HepG2 (cell line): ENCODE measurements around the gene PRSS27. TPM values are rescaled to one million over a fixed set of nuclear protein-coding genes. Genes with fewer than 3 reads are reported as not detected.
"Not testable (repeated sequence)": the region's sequence is repeated elsewhere in the genome, so short reads cannot be mapped to it uniquely, and the experiment has no call there.

Source experiments
- ATAC-seq: fragments of 200-7000 bp; cut with Tn5 transposase; 3 replicates; pipeline ENCODE4 v1.9.1; 2020; ENCODE audit warnings: mild to moderate bottlenecking, moderate library complexity
- BruUV-seq: library from RNA; stranded (reverse); fragments of 400-500 nt; replicated peaks from 2 replicates; lab custom pipeline; 2021; lab: Mats Ljungman, UMichigan
- CTCF ChIA-PET: fragments of 300-600 bp; formaldehyde crosslinking; extraction: SDS; loops from one replicate; lab custom pipeline; 2021; ENCODE audit warnings: low total read pairs, inconsistent platforms, low intra/inter-chr PET ratio; lab: Yijun Ruan, JAX
- POLR2A ChIA-PET: fragments of 350-600 bp; sonication (Branson Sonifier 250); formaldehyde crosslinking; loops from one replicate; lab custom pipeline; 2020; ENCODE audit warnings: antibody characterized with exemption, inconsistent platforms; lab: Yijun Ruan, JAX
- DNase-seq: peaks from one replicate; pipeline ENCODE4 v3.0.0-alpha.2; 2015; ENCODE audit warnings: low spot score
- FAIRE-seq: peaks from 3 replicates; lab custom pipeline; 2011; peaks lifted over from hg19 to GRCh38; lab: Jason Lieb, UNC
- H2AFZ ChIP-seq: one replicate; pipeline ENCODE4 v1.6.1; 2011; ENCODE audit warnings: low read length, inconsistent platforms
- H3K27ac ChIP-seq: fragments of 300-600 bp; 3 replicates; pipeline ENCODE4 v1.8.0; 2011; ENCODE audit warnings: mixed run types, mild to moderate bottlenecking, mixed read lengths, low read length, inconsistent platforms; ENCODE audit not compliant: insufficient read depth; ENCODE audit errors: extremely low read length
- H3K27me3 ChIP-seq, 2 experiments: fragments of 200-600 bp in 1 of 2; 2 replicates in 1 of 2; 3 replicates in 1 of 2; pipeline versions ENCODE4 v1.6.0 to v1.8.0; 2011; ENCODE audit warnings: low read length in 2 of 2, mild to moderate bottlenecking in 2 of 2, moderate library complexity in 2 of 2, inconsistent platforms in 1 of 2; ENCODE audit not compliant: insufficient read depth in 2 of 2, control insufficient read depth in 1 of 2
- H3K36me3 ChIP-seq, 2 experiments: fragments of 200-600 bp in 1 of 2; replicated peaks in 1 of 2; 2 replicates in 1 of 2; 3 replicates in 1 of 2; pipeline versions ENCODE4 v1.5.1 to v1.8.0; 2011; ENCODE audit warnings: low read length in 2 of 2, inconsistent platforms in 1 of 2; ENCODE audit not compliant: insufficient read depth in 2 of 2, control insufficient read depth in 1 of 2
- H3K4me1 ChIP-seq: 2 replicates; pipeline ENCODE4 v1.5.1; 2012; ENCODE audit warnings: low read length, inconsistent platforms; ENCODE audit not compliant: insufficient read depth
- H3K4me2 ChIP-seq: 2 replicates; pipeline ENCODE4 v1.6.0; 2011; ENCODE audit warnings: low read depth, low read length, inconsistent platforms
- H3K4me3 ChIP-seq, 3 experiments: fragments of 200-600 bp in 1 of 3; sonication (generic), shearing (Covaris generic) in 1 of 3; replicated peaks in 1 of 3; 2 replicates each; pipeline ENCODE4 v1.5.1; 2011 to 2016; ENCODE audit warnings: low read length in 3 of 3, inconsistent platforms in 2 of 3, low read depth in 2 of 3, mild to moderate bottlenecking in 2 of 3, control low read depth in 1 of 3, mixed read lengths in 1 of 3; ENCODE audit not compliant: insufficient read depth in 1 of 3
- H3K79me2 ChIP-seq: one replicate; pipeline ENCODE4 v1.6.1; 2011; ENCODE audit warnings: low read length, inconsistent platforms; ENCODE audit not compliant: insufficient read depth
- H3K9ac ChIP-seq: 2 replicates; pipeline ENCODE4 v1.6.0; 2011; ENCODE audit warnings: mild to moderate bottlenecking, low read depth, low read length, inconsistent platforms; ENCODE audit not compliant: insufficient read depth
- H3K9me3 ChIP-seq: 2 replicates; pipeline ENCODE4 v1.5.1; 2012; ENCODE audit warnings: mild to moderate bottlenecking, low read length
- H4K20me1 ChIP-seq: 2 replicates; pipeline ENCODE4 v1.6.0; 2011; ENCODE audit warnings: inconsistent platforms, mild to moderate bottlenecking, low read length, moderate library complexity; ENCODE audit not compliant: insufficient read depth
- HMGXB4 ChIP-seq, 2 experiments: sonication (generic) in 1 of 2; formaldehyde crosslinking in 1 of 2; IDR thresholded peaks; 2 replicates each; pipeline versions ENCODE4 v1.4.0 to v1.6.1; 2018 to 2020; ENCODE audit warnings: missing genetic modification reagents in 2 of 2, borderline replicate concordance in 1 of 2, low read depth in 1 of 2, mild to moderate bottlenecking in 1 of 2, missing biosample characterization in 1 of 2
- IRF2 ChIP-seq: IDR thresholded peaks from 2 replicates; pipeline ENCODE4 v1.6.1; 2018; ENCODE audit warnings: missing genetic modification reagents, missing compliant biosample characterization
- TARDBP ChIP-seq: sonication (generic); formaldehyde crosslinking; IDR thresholded peaks from 2 replicates; pipeline ENCODE4 v1.8.0; 2022; ENCODE audit warnings: mild to moderate bottlenecking, missing genetic modification reagents
- ZMYM2 ChIP-seq: sonication (generic); formaldehyde crosslinking; IDR thresholded peaks from 2 replicates; pipeline ENCODE4 v1.8.0; 2022; ENCODE audit warnings: mild to moderate bottlenecking, missing genetic modification reagents
- ZMYM3 ChIP-seq: sonication (generic); formaldehyde crosslinking; IDR thresholded peaks from 2 replicates; pipeline ENCODE4 v1.5.1; 2020; ENCODE audit warnings: mild to moderate bottlenecking, missing genetic modification reagents
- WGBS: methylation state at CpG from one replicate; pipeline ENCODE4 v1.1.6; 2017; ENCODE audit warnings: low lambda C conversion rate; 5-methylcytosine and 5-hydroxymethylcytosine counted together
- in situ Hi-C: cut with HindIII; loops from 2 replicates; pipeline ENCODE4 v1.10.0; 2017; ENCODE audit warnings: low pct_unique_long_range_greater_than_20kb; ENCODE audit not compliant: extremely low pct_ligation_motif_present
- intact Hi-C: fragments of 100-400 bp; cut with micrococcal nuclease; formaldehyde crosslinking; loops from one replicate; pipeline ENCODE4 v1.10.0; 2022; ENCODE audit not compliant: unreplicated experiment
- polyA plus RNA-seq, 8 experiments: library from polyadenylated mRNA; depleted of rRNA in 3 of 8; stranded (reverse) in 7 of 8; unstranded in 1 of 8; fragments of >200 nt; fragmentation: Illumina TruSeq in 4 of 8; extraction: Trizol in 4 of 8; gene quantifications; 2 replicates each; pipeline versions ENCODE4 v1.2.1 to v1.2.3, GENCODE V29; 2011 to 2016; ENCODE audit warnings: low read depth in 4 of 8, missing spikeins in 1 of 8, mixed read lengths in 1 of 8; ENCODE audit not compliant: insufficient read depth in 1 of 8
- total RNA-seq, 5 experiments: library from RNA; depleted of rRNA; stranded (reverse); fragments of >200 nt; fragmentation: Illumina TruSeq; extraction: Trizol; gene quantifications; 2 replicates each; pipeline ENCODE4 v1.2.3, GENCODE V29; 2016; ENCODE audit warnings: low read depth in 1 of 5

Gene PRSS27
- total and polyA plus RNA-seq, 2 of the 13 experiments (the other 11 are each of a cell fraction or from before 2014, with no cell fraction given): 0.20 to 0.73 TPM

- TF ChIP-seq ZMYM3 (CRISPR knock-in tag): peak; percentile 66; the same call in 1 of the 2 replicates
- TF ChIP-seq ZMYM2 (CRISPR knock-in tag): 0 out of 2 replicates have a peak, but pooled peaks have one; percentile 38
- 0 out of 2 replicates have a peak, but pooled peaks have one; percentile 3 for TF ChIP-seq IRF2 (CRISPR knock-in tag)
- TF ChIP-seq HMGXB4 (CRISPR knock-in tag; IDR thresholded peaks at IDR 0.05; ENCODE audit: borderline replicate concordance in 1 of 2, low read depth in 1 of 2): 0 out of 4 replicates have a peak, but pooled peaks of 1 of the 2 experiments have one; percentile 4
- TF ChIP-seq TARDBP (CRISPR knock-in tag): 0 out of 2 replicates have a peak, but pooled peaks have one; percentile 15
- TF ChIP-seq, all 625 proteins: peak for 5; not testable (repeated sequence) for 620
- DNase-seq, H3K27ac ChIP-seq, intact Hi-C loops, in situ Hi-C loops, FAIRE-seq, H3K27me3 ChIP-seq, POLR2A ChIA-PET, H4K20me1 ChIP-seq, H2AFZ ChIP-seq, H3K79me2 ChIP-seq, H3K9me3 ChIP-seq, BruUV-seq, CTCF ChIA-PET, H3K36me3 ChIP-seq, ATAC-seq: not testable (repeated sequence)
- H3K9ac ChIP-seq: peak overlapping the region; percentile 46; the same call in 1 of the 2 replicates
- peak overlapping the region; percentile 80 for H3K4me2 ChIP-seq
- peak overlapping the region; percentile 68 to 80 (median 72) for H3K4me3 ChIP-seq
- H3K4me1 ChIP-seq: peaks cover 27% of the 10 kb centered on the region
- 10% methylated on average over 14 of the region's 14 CpGs for WGBS
Measured at GRCh38 chr16:2721634-2722173, 1.7 kb upstream of the PRSS27 start.
